HAP-1 (cell line): ENCODE measurements around the gene PRPH.
A peak's percentile ranks its signal among the peaks of the same experiment; 100 is the strongest.

Source experiments
- DNase-seq, 2 experiments: peaks; one replicate each; pipeline ENCODE4 v3.0.0-alpha.2; 2016 to 2020; ENCODE audit warnings: low spot score in 2 of 2
- H3K27me3 ChIP-seq: fragments of 250-450 bp; sonication (Bioruptor Pico); 2 replicates; pipeline ENCODE4 v1.5.1; 2020; ENCODE audit warnings: low read depth, mild to moderate bottlenecking, moderate library complexity
- H3K36me3 ChIP-seq: fragments of 250-450 bp; sonication (Bioruptor Pico); replicated peaks from 2 replicates; pipeline ENCODE4 v1.5.1; 2020; ENCODE audit warnings: mild to moderate bottlenecking
- H3K4me1 ChIP-seq: fragments of 250-450 bp; sonication (Bioruptor Pico); 2 replicates; pipeline ENCODE4 v1.5.1; 2020; ENCODE audit warnings: mild to moderate bottlenecking
- H3K4me3 ChIP-seq: fragments of 250-450 bp; sonication (Bioruptor Pico); 2 replicates; pipeline ENCODE4 v1.5.1; 2020; ENCODE audit warnings: mild to moderate bottlenecking, moderate library complexity
- H3K9me3 ChIP-seq: fragments of 250-450 bp; sonication (Bioruptor Pico); 2 replicates; pipeline ENCODE4 v1.5.1; 2020; ENCODE audit warnings: mild to moderate bottlenecking, moderate library complexity
- in situ Hi-C: fragments of 300-500 bp; cut with MboI; formaldehyde crosslinking; loops from 3 replicates; pipeline ENCODE4 v1.14.3; 2020; ENCODE audit warnings: low sequenced_read_pairs, inconsistent platforms, mixed read lengths

PRPH gene

GRCh38 chr12:49345051-49345824 is 50.3 kb downstream of the PRPH start:
- Histone ChIP-seq H3K27me3 (no peaks in the 10 kb centered on the region), H3K36me3 (no peaks in the 10 kb centered on the region), H3K4me1 (peaks cover 20% of the 10 kb centered on the region), H3K4me3 (no peak overlapping the region), H3K9me3 (no peaks in the 10 kb centered on the region)
- DNase-seq = peak in 1 of 2 experiments; percentile 46
- in situ Hi-C loops = no loop called here

GRCh38 chr12:49345825-49346658 is 51.1 kb downstream of the PRPH start:
- H3K9me3 ChIP-seq = no peaks in the 10 kb centered on the region
- peaks cover 20% of the 10 kb centered on the region for H3K4me1 ChIP-seq
- no peak overlapping the region for H3K4me3 ChIP-seq
- no peaks in the 10 kb centered on the region for H3K27me3 ChIP-seq
- H3K36me3 ChIP-seq = no peaks in the 10 kb centered on the region
- DNase-seq = no peak
- in situ Hi-C loops = no loop called here

GRCh38 chr12:49346659-49347310 is 51.8 kb downstream of the PRPH start, which contains the start of gene DNAJC22:
DNAJC22 (plus strand) TSS chr12:49346888; CDS start chr12:49348873, 1,985 bp downstream.
- H3K9me3 ChIP-seq = no peaks in the 10 kb centered on the region
- DNase-seq = peak in 1 of 2 experiments; percentile 37
- H3K4me3 ChIP-seq = peak within 1 kb of the TSS; percentile 16
- no peaks in the 10 kb centered on the region for H3K27me3 ChIP-seq
- peaks cover 20% of the 10 kb centered on the region for H3K4me1 ChIP-seq
- in situ Hi-C loops = no loop called here
- H3K36me3 ChIP-seq = no peaks in the 10 kb centered on the region

- in situ Hi-C loops = no loop called here
- Histone ChIP-seq H3K27me3 (no peaks in the 10 kb centered on the region), H3K4me1 (peaks cover 20% of the 10 kb centered on the region), H3K4me3 (peak overlapping the region; percentile 16), H3K9me3 (no peaks in the 10 kb centered on the region), H3K36me3 (no peaks in the 10 kb centered on the region)
- peak; percentile 73 to 94 for DNase-seq
These were observed 52.6 kb downstream of the PRPH start for GRCh38 chr12:49347311-49348193.
